Kidney (tissue), 14 donors: ENCODE results near the gene KYNU. TPM values are rescaled to one million over a fixed set of nuclear protein-coding genes. Genes with fewer than 3 reads are reported as not detected.
"Not testable (repeated sequence)": the region's sequence is repeated elsewhere in the genome, so short reads cannot be mapped to it uniquely, and the experiment has no call there.

ENCODE experiments used
- DNase-seq, 5 donors: peaks; one replicate each; pipeline ENCODE4 v3.0.0-alpha.2; 2013 to 2020
- FAIRE-seq: peaks from 2 replicates; lab custom pipeline; 2012; peaks lifted over from hg19 to GRCh38; lab: Jason Lieb, UNC
- H3K27ac ChIP-seq, 2 donors: one replicate each; pipeline ENCODE4 v1.7.0; 2013; ENCODE audit warnings: low read depth in 2 of 2, low read length in 2 of 2, inconsistent platforms in 1 of 2
- H3K27me3 ChIP-seq: one replicate; pipeline ENCODE4 v1.7.1; 2013; ENCODE audit warnings: low read length, inconsistent platforms; ENCODE audit not compliant: control insufficient read depth, insufficient read depth
- H3K36me3 ChIP-seq, 3 donors: one replicate each; pipeline versions ENCODE4 v1.7.0 to v1.7.1; 2013; ENCODE audit warnings: low read length in 3 of 3, control low read depth in 1 of 3, inconsistent platforms in 1 of 3; ENCODE audit not compliant: insufficient read depth in 3 of 3, control insufficient read depth in 2 of 3
- H3K4me1 ChIP-seq, 3 donors: one replicate each; pipeline versions ENCODE4 v1.7.0 to v1.7.1; 2013; ENCODE audit warnings: low read length in 3 of 3, inconsistent platforms in 1 of 3, low read depth in 1 of 3; ENCODE audit not compliant: control insufficient read depth in 2 of 3, insufficient read depth in 2 of 3
- H3K4me3 ChIP-seq, 3 donors: one replicate each; pipeline versions ENCODE4 v1.7.0 to v1.8.1; 2013; ENCODE audit warnings: low read length in 3 of 3, control low read depth in 1 of 3, inconsistent platforms in 1 of 3
- H3K9ac ChIP-seq, 3 donors: one replicate each; pipeline versions ENCODE4 v1.7.0 to v1.7.1; 2013; ENCODE audit warnings: low read length in 3 of 3, control low read depth in 1 of 3, inconsistent platforms in 1 of 3
- H3K9me3 ChIP-seq, 3 donors: one replicate each; pipeline versions ENCODE4 v1.7.0 to v1.7.1; 2013; ENCODE audit warnings: low read length in 3 of 3, control low read depth in 1 of 3, inconsistent platforms in 1 of 3; ENCODE audit not compliant: control insufficient read depth in 2 of 3, insufficient read depth in 1 of 3
- CTCF ChIP-seq: IDR thresholded peaks from 3 replicates; pipeline ENCODE4 v1.5.1; 2012; ENCODE audit warnings: mild to moderate bottlenecking, moderate library complexity, borderline replicate concordance; ENCODE audit not compliant: insufficient read depth; ENCODE audit errors: extremely low read depth
- intact Hi-C: fragments of 100-400 bp; cut with DNase I; formaldehyde crosslinking; loops from one replicate; pipeline ENCODE4 v1.11.1; 2022
- polyA plus RNA-seq: library from polyadenylated mRNA; stranded (reverse); fragments of 350-450 nt; fragmentation: Illumina TruSeq; extraction: RNeasy Lipid Tissue Mini Kit (QIAGEN cat#74804); gene quantifications from one replicate; pipeline ENCODE4 v1.2.3, GENCODE V29; 2014; ENCODE audit warnings: low read depth, low replicate concordance; ENCODE audit not compliant: insufficient read depth
- total RNA-seq: library from RNA; stranded (reverse); fragmentation: NEBNext Ultra II Directional; extraction: Animal tissue kit (Norgen Biotek cat#: 25700); gene quantifications from one replicate; pipeline ENCODE4 v1.2.1, GENCODE V29; 2021
- donor health status: control.
- donor health status: control.
- donor health status: control.
- donor health status: control.
- donor health status: control.
- donor health status: DM: yes; HTN: yes; CAD: no.
- donor health status: Normal renal cell carcinoma (clear cell type).

The KYNU gene
- total and polyA plus RNA-seq, 2 donors from 2014 or later: 6.4 to 14.5 TPM

GRCh38 chr2:142942690-142943089, 65.2 kb downstream of the KYNU start:
- no peaks in the 10 kb centered on the region for H3K4me1 ChIP-seq
- H3K9ac ChIP-seq: no peak overlapping the region
- FAIRE-seq: no peak
- no peaks in the 10 kb centered on the region for H3K9me3 ChIP-seq
- H3K36me3 ChIP-seq: no peaks in the 10 kb centered on the region
- no peak overlapping the region for H3K27ac ChIP-seq
- no peak for DNase-seq
- no peak overlapping the region for H3K4me3 ChIP-seq
- TF ChIP-seq CTCF: no peak
- intact Hi-C loops: no loop called here
- no peaks in the 10 kb centered on the region for H3K27me3 ChIP-seq

GRCh38 chr2:142944264-142944663, 66.8 kb downstream of the KYNU start:
- Histone ChIP-seq H3K9me3 (peaks cover 0 to 6% (median 0%) of the 10 kb centered on the region in 3 donors), H3K9ac (no peak overlapping the region), H3K4me1 (no peaks in the 10 kb centered on the region), H3K27me3 (no peaks in the 10 kb centered on the region), H3K27ac (no peak overlapping the region), H3K36me3 (no peaks in the 10 kb centered on the region), H3K4me3 (no peak overlapping the region)
- FAIRE-seq (no peak), DNase-seq (no peak)
- TF ChIP-seq CTCF: no peak
- intact Hi-C loops: no loop called here

DNA sequence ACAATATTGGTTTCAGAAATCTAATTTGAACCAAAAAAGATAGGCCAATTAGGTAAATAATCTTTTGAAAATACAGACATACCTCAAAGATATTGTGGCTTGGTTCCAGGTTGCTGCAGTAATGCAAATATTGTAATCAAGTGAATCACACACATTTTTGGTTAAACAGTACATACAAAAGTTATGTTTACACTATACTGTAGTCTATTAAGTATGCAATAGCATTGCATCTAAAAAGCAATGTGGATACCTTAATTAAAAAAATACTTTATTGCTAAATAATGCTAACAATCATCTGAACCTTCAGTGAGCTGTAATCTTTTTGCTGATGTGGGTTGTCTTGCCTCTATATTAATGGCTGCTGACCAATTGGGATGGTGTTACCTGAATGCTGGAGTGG, 67.3 kb downstream of the KYNU start:
- H3K4me3 ChIP-seq: no peak overlapping the region
- H3K36me3 ChIP-seq: no peaks in the 10 kb centered on the region
- no peaks in the 10 kb centered on the region for H3K27me3 ChIP-seq
- intact Hi-C loops: no loop called here
- FAIRE-seq (no peak), DNase-seq (no peak)
- no peak overlapping the region for H3K27ac ChIP-seq
- H3K4me1 ChIP-seq: no peaks in the 10 kb centered on the region
- H3K9ac ChIP-seq: no peak overlapping the region
- no peak for TF ChIP-seq CTCF
- peaks cover 0 to 7% (median 0%) of the 10 kb centered on the region in 3 donors for H3K9me3 ChIP-seq

DNA sequence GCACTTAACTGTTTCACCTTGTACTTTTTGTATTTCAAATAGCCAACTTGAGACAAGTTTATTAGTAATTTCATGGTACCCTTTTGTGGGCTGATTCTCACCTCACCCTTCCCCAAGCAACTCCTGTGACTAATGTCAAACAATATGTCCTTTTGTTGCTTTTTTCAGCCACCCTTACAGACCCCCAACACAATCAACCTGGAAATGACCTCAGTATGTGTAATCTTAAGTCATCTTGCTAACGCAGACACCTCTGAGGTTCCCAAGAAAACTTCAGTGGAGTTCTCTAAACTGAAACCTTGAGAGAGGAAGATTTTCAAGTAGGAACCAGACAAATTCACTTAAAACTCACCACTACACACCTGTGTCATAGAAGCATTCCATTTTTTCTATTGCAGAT, 69.5 kb downstream of the KYNU start:
- no peak overlapping the region for H3K4me3 ChIP-seq
- FAIRE-seq: no peak
- DNase-seq: no peak
- no peak overlapping the region for H3K9ac ChIP-seq
- no peaks in the 10 kb centered on the region for H3K4me1 ChIP-seq
- H3K27me3 ChIP-seq: no peaks in the 10 kb centered on the region
- no peaks in the 10 kb centered on the region for H3K36me3 ChIP-seq
- H3K9me3 ChIP-seq: peaks cover 0 to 7% (median 0%) of the 10 kb centered on the region in 3 donors
- intact Hi-C loops: no loop called here
- H3K27ac ChIP-seq: no peak overlapping the region
- no peak for TF ChIP-seq CTCF

DNA sequence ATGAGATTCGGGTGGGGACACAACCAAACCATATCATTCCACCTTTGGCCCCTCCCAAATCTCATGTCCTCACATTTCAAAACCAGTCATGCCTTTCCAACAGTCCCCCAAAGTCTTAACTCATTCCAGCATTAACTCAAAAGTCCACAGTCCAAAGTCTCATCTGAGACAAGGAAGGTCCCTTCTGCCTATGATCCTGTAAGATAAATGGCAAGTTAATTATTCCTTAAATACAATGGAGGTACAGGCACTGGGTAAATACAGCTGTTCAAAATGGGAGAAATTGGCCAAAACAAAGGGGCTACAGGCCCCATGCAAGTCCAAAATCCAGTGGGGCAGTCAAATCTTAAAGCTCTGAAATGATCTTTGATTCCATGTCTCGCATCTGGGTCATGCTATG, 71.3 kb downstream of the KYNU start:
- H3K9me3 ChIP-seq, intact Hi-C loops, H3K4me1 ChIP-seq, H3K4me3 ChIP-seq, FAIRE-seq, DNase-seq, H3K9ac ChIP-seq, H3K27me3 ChIP-seq, H3K36me3 ChIP-seq, H3K27ac ChIP-seq: not testable (repeated sequence)

- H3K27me3 ChIP-seq, H3K36me3 ChIP-seq, DNase-seq, intact Hi-C loops, H3K4me3 ChIP-seq, H3K9me3 ChIP-seq, H3K27ac ChIP-seq, FAIRE-seq, H3K9ac ChIP-seq, H3K4me1 ChIP-seq: not testable (repeated sequence)
Measured at GRCh38 chr2:142950323-142950722, 72.9 kb downstream of the KYNU start.
